SK-N-SH treated with all-trans-retinoic acid at 6 μM for 48 hours (cell line): ENCODE measurements around the gene TECPR1.

Source experiments
- ATAC-seq: fragments of 200-7000 bp; cut with Tn5 transposase; 3 replicates; pipeline ENCODE4 v1.9.1; 2020; ENCODE audit warnings: mild to moderate bottlenecking, moderate library complexity
- ARNTL ChIP-seq: fragments of 450-650 bp; formaldehyde crosslinking; IDR thresholded peaks from 2 replicates; pipeline ENCODE4 v1.5.0; 2020; ENCODE audit warnings: low read depth, mild to moderate bottlenecking, moderate library complexity, borderline replicate concordance
- BACH2 ChIP-seq: fragments of 250-450 bp; sonication (Bioruptor Pico); IDR thresholded peaks from 2 replicates; pipeline ENCODE4 v1.9.0; 2021; ENCODE audit warnings: mild to moderate bottlenecking, borderline replicate concordance
- CSDC2 ChIP-seq: fragments of 250-450 bp; sonication (Bioruptor Pico); IDR thresholded peaks from 2 replicates; pipeline ENCODE4 v1.5.0; 2020; ENCODE audit warnings: mild to moderate bottlenecking, moderate library complexity
- ESRRG ChIP-seq: fragments of 250-450 bp; sonication (Bioruptor Pico); IDR thresholded peaks from 2 replicates; pipeline ENCODE4 v1.6.1; 2021; ENCODE audit warnings: mild to moderate bottlenecking
- GLIS3 ChIP-seq: fragments of 250-450 bp; sonication (Bioruptor Pico); IDR thresholded peaks from 2 replicates; pipeline ENCODE4 v1.5.0; 2020; ENCODE audit warnings: mild to moderate bottlenecking, moderate library complexity
- ISL1 ChIP-seq: fragments of 250-450 bp; sonication (Bioruptor Pico); IDR thresholded peaks from 2 replicates; pipeline ENCODE4 v2.1.2; 2022; ENCODE audit warnings: mild to moderate bottlenecking, moderate library complexity
- OSR1 ChIP-seq: fragments of 250-450 bp; sonication (Bioruptor Pico); IDR thresholded peaks from 2 replicates; pipeline ENCODE4 v1.8.0; 2022; ENCODE audit warnings: moderate library complexity, mild to moderate bottlenecking, inconsistent platforms
- PPARA ChIP-seq: fragments of 250-450 bp; sonication (Bioruptor Pico); IDR thresholded peaks from 2 replicates; pipeline ENCODE4 v1.5.0; 2020; ENCODE audit warnings: mild to moderate bottlenecking, borderline replicate concordance
- RARB ChIP-seq: fragments of 250-450 bp; sonication (Bioruptor Pico); IDR thresholded peaks from 2 replicates; pipeline ENCODE4 v1.8.0; 2021; ENCODE audit warnings: mild to moderate bottlenecking, moderate library complexity
- SNAI2 ChIP-seq: fragments of 250-450 bp; sonication (Bioruptor Pico); IDR thresholded peaks from 2 replicates; pipeline ENCODE4 v1.5.0; 2020; ENCODE audit warnings: mild to moderate bottlenecking, moderate library complexity
- TCF4 ChIP-seq: fragments of 250-450 bp; sonication (Bioruptor Pico); IDR thresholded peaks from 2 replicates; pipeline ENCODE4 v1.8.0; 2021; ENCODE audit warnings: mild to moderate bottlenecking, moderate library complexity, borderline replicate concordance
- TOX ChIP-seq: fragments of 250-450 bp; sonication (Bioruptor Pico); IDR thresholded peaks from 2 replicates; pipeline ENCODE4 v1.8.0; 2021; ENCODE audit warnings: mild to moderate bottlenecking, moderate library complexity, borderline replicate concordance
- ZC3H10 ChIP-seq: fragments of 250-450 bp; sonication (Bioruptor Pico); IDR thresholded peaks from 2 replicates; pipeline ENCODE4 v1.5.1; 2021; ENCODE audit warnings: mild to moderate bottlenecking, moderate library complexity
- ZFP3 ChIP-seq: fragments of 250-450 bp; sonication (Bioruptor Pico); IDR thresholded peaks from 2 replicates; pipeline ENCODE4 v1.5.0; 2020; ENCODE audit warnings: mild to moderate bottlenecking, moderate library complexity
- ZFP30 ChIP-seq: fragments of 450-650 bp; formaldehyde crosslinking; IDR thresholded peaks from 2 replicates; pipeline ENCODE4 v1.5.0; 2022; ENCODE audit warnings: mild to moderate bottlenecking, moderate library complexity
- ZNF70 ChIP-seq: fragments of 450-650 bp; formaldehyde crosslinking; IDR thresholded peaks from 2 replicates; pipeline ENCODE4 v1.5.0; 2020; ENCODE audit warnings: mild to moderate bottlenecking, moderate library complexity
- ZNF8 ChIP-seq: fragments of 450-650 bp; formaldehyde crosslinking; IDR thresholded peaks from 2 replicates; pipeline ENCODE4 v1.5.0; 2020; ENCODE audit warnings: mild to moderate bottlenecking, moderate library complexity
- TF ChIP-seq, protein P1 (sequence below): fragments of 250-450 bp; sonication (Bioruptor Pico); IDR thresholded peaks from 2 replicates; pipeline ENCODE4 v1.5.1; 2021; ENCODE audit warnings: mild to moderate bottlenecking, moderate library complexity
- TF ChIP-seq, protein P2 (sequence below): fragments of 250-450 bp; sonication (Bioruptor Pico); IDR thresholded peaks from 2 replicates; pipeline ENCODE4 v1.8.0; 2021; ENCODE audit warnings: low read depth, mild to moderate bottlenecking, moderate library complexity, borderline replicate concordance
- TF ChIP-seq, protein P3 (sequence below): fragments of 250-450 bp; sonication (Bioruptor Pico); IDR thresholded peaks from 2 replicates; pipeline ENCODE4 v1.5.0; 2020; ENCODE audit warnings: mild to moderate bottlenecking, moderate library complexity
- TF ChIP-seq, protein P4 (sequence below): fragments of 250-450 bp; sonication (Bioruptor Pico); IDR thresholded peaks from 2 replicates; pipeline ENCODE4 v1.8.0; 2020; ENCODE audit warnings: mild to moderate bottlenecking, moderate library complexity, borderline replicate concordance
- TF ChIP-seq, protein P5 (sequence below): fragments of 250-450 bp; sonication (Bioruptor Pico); IDR thresholded peaks from 2 replicates; pipeline ENCODE4 v1.5.1; 2020; ENCODE audit warnings: low read depth, mild to moderate bottlenecking, moderate library complexity

The TECPR1 gene

DNA sequence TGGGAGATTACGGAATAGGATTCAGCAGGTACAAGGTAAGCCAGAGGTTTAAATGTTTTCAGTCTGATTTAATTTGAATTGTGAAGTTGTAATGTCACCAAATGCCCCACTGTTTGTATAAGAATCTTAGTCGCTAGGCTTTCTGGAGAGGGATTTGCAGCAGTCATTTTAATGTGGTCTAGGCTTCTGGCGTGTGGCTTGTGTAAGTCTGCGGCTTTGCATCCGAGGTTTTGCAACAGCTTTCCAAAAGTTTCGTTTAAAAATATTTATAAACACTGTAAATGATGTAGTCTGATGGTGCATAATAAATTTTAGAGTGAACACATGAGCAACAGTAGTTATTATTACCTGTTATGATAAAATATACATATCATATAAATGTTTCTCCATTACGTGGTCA, 66.9 kb downstream of the TECPR1 start:
- TF ChIP-seq, protein P1, sequence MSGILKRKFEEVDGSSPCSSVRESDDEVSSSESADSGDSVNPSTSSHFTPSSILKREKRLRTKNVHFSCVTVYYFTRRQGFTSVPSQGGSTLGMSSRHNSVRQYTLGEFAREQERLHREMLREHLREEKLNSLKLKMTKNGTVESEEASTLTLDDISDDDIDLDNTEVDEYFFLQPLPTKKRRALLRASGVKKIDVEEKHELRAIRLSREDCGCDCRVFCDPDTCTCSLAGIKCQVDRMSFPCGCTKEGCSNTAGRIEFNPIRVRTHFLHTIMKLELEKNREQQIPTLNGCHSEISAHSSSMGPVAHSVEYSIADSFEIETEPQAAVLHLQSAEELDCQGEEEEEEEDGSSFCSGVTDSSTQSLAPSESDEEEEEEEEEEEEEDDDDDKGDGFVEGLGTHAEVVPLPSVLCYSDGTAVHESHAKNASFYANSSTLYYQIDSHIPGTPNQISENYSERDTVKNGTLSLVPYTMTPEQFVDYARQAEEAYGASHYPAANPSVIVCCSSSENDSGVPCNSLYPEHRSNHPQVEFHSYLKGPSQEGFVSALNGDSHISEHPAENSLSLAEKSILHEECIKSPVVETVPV (CRISPR knock-in tag), result no peak
- TF ChIP-seq ZFP30 (CRISPR knock-in tag), result no peak
- TF ChIP-seq TCF4, result no peak
- TF ChIP-seq, protein P2, sequence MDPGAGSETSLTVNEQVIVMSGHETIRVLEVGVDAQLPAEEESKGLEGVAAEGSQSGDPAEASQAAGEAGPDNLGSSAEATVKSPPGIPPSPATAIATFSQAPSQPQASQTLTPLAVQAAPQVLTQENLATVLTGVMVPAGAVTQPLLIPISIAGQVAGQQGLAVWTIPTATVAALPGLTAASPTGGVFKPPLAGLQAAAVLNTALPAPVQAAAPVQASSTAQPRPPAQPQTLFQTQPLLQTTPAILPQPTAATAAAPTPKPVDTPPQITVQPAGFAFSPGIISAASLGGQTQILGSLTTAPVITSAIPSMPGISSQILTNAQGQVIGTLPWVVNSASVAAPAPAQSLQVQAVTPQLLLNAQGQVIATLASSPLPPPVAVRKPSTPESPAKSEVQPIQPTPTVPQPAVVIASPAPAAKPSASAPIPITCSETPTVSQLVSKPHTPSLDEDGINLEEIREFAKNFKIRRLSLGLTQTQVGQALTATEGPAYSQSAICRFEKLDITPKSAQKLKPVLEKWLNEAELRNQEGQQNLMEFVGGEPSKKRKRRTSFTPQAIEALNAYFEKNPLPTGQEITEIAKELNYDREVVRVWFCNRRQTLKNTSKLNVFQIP (CRISPR knock-in tag), result no peak
- no peak for TF ChIP-seq SNAI2
- TF ChIP-seq PPARA (CRISPR knock-in tag), result no peak
- TF ChIP-seq ARNTL (CRISPR knock-in tag), result no peak
- TF ChIP-seq CSDC2, result no peak
- no peak for TF ChIP-seq RARB (CRISPR knock-in tag)
- TF ChIP-seq BACH2, result no peak
- no peak for TF ChIP-seq ESRRG (CRISPR knock-in tag)
- TF ChIP-seq OSR1 (CRISPR knock-in tag), result no peak
- TF ChIP-seq ISL1 (CRISPR knock-in tag), result no peak
- TF ChIP-seq, protein P3, sequence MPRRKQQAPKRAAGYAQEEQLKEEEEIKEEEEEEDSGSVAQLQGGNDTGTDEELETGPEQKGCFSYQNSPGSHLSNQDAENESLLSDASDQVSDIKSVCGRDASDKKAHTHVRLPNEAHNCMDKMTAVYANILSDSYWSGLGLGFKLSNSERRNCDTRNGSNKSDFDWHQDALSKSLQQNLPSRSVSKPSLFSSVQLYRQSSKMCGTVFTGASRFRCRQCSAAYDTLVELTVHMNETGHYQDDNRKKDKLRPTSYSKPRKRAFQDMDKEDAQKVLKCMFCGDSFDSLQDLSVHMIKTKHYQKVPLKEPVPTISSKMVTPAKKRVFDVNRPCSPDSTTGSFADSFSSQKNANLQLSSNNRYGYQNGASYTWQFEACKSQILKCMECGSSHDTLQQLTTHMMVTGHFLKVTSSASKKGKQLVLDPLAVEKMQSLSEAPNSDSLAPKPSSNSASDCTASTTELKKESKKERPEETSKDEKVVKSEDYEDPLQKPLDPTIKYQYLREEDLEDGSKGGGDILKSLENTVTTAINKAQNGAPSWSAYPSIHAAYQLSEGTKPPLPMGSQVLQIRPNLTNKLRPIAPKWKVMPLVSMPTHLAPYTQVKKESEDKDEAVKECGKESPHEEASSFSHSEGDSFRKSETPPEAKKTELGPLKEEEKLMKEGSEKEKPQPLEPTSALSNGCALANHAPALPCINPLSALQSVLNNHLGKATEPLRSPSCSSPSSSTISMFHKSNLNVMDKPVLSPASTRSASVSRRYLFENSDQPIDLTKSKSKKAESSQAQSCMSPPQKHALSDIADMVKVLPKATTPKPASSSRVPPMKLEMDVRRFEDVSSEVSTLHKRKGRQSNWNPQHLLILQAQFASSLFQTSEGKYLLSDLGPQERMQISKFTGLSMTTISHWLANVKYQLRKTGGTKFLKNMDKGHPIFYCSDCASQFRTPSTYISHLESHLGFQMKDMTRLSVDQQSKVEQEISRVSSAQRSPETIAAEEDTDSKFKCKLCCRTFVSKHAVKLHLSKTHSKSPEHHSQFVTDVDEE (CRISPR knock-in tag), result no peak
- TF ChIP-seq, protein P4, sequence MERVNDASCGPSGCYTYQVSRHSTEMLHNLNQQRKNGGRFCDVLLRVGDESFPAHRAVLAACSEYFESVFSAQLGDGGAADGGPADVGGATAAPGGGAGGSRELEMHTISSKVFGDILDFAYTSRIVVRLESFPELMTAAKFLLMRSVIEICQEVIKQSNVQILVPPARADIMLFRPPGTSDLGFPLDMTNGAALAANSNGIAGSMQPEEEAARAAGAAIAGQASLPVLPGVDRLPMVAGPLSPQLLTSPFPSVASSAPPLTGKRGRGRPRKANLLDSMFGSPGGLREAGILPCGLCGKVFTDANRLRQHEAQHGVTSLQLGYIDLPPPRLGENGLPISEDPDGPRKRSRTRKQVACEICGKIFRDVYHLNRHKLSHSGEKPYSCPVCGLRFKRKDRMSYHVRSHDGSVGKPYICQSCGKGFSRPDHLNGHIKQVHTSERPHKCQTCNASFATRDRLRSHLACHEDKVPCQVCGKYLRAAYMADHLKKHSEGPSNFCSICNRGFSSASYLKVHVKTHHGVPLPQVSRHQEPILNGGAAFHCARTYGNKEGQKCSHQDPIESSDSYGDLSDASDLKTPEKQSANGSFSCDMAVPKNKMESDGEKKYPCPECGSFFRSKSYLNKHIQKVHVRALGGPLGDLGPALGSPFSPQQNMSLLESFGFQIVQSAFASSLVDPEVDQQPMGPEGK (CRISPR knock-in tag), result no peak
- TF ChIP-seq ZC3H10 (CRISPR knock-in tag), result no peak
- TF ChIP-seq GLIS3 (CRISPR knock-in tag), result no peak
- TF ChIP-seq TOX (CRISPR knock-in tag), result no peak
- TF ChIP-seq, all 23 proteins: peak for 0
- no peak for ATAC-seq

DNA sequence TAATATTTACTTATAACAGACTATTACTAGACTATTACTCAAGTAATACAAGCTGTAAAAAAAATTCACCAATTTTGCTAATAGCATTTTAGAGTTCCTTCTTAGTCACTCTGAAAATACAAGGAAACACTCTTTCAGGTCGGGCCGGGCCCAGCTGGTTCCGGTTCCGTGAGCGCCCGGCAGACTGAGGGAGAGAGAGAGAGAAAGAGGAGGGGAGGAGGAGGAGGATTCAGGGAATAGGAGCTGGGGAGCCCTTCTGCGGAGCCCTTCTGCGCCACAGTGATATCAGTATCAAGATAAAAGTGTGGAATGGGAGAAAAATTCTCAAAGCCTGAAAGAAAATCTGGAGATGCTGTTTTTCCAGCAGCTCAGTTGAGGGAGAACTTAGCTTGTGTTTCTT, 71.3 kb downstream of the TECPR1 start:
- TF ChIP-seq BACH2 (no peak), SNAI2 (no peak), ZFP3 (no peak), ZNF70 (CRISPR knock-in tag) (no peak), RARB (CRISPR knock-in tag) (no peak), CSDC2 (no peak), ESRRG (CRISPR knock-in tag) (no peak), ZNF8 (CRISPR knock-in tag) (no peak), PPARA (CRISPR knock-in tag) (no peak)
- TF ChIP-seq, protein P5, sequence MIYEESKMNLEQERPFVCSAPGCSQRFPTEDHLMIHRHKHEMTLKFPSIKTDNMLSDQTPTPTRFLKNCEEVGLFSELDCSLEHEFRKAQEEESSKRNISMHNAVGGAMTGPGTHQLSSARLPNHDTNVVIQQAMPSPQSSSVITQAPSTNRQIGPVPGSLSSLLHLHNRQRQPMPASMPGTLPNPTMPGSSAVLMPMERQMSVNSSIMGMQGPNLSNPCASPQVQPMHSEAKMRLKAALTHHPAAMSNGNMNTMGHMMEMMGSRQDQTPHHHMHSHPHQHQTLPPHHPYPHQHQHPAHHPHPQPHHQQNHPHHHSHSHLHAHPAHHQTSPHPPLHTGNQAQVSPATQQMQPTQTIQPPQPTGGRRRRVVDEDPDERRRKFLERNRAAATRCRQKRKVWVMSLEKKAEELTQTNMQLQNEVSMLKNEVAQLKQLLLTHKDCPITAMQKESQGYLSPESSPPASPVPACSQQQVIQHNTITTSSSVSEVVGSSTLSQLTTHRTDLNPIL (CRISPR knock-in tag), result no peak
- TF ChIP-seq, protein P4 (CRISPR knock-in tag), result no peak
- TF ChIP-seq, protein P3 (CRISPR knock-in tag), result no peak
- ATAC-seq, result no peak
